Suprapubic skin (tissue), 4 donors: ENCODE results near the gene ISLR2. TPM values are rescaled to one million over a fixed set of nuclear protein-coding genes. Genes with fewer than 3 reads are reported as not detected.

Experiments used
- DNase-seq, 2 donors: peaks; one replicate each; pipeline ENCODE4 v3.0.0-alpha.2; 2019; ENCODE audit warnings: low spot score in 2 of 2
- H3K27ac ChIP-seq: fragments of 200-600 bp; sonication (generic); one replicate; pipeline ENCODE4 v1.5.1; 2019
- H3K27me3 ChIP-seq: fragments of 200-600 bp; sonication (generic); one replicate; pipeline ENCODE4 v1.5.1; 2019
- H3K36me3 ChIP-seq: fragments of 200-600 bp; sonication (generic); one replicate; pipeline ENCODE4 v1.5.1; 2019
- H3K4me1 ChIP-seq: fragments of 200-600 bp; sonication (generic); one replicate; pipeline ENCODE4 v1.5.1; 2019
- H3K4me3 ChIP-seq: fragments of 200-600 bp; sonication (generic); one replicate; pipeline ENCODE4 v1.5.1; 2019; ENCODE audit warnings: mild to moderate bottlenecking
- H3K9me3 ChIP-seq: fragments of 200-600 bp; sonication (generic); one replicate; pipeline ENCODE4 v1.5.1; 2019
- EP300 ChIP-seq: sonication (generic); formaldehyde crosslinking; IDR thresholded peaks from one replicate; pipeline ENCODE4 v1.6.1; 2017; ENCODE audit warnings: antibody characterized with exemption
- POLR2A ChIP-seq, 2 donors: fragments of 450-650 bp; IDR thresholded peaks; one replicate each; pipeline ENCODE4 v1.6.1; 2017; ENCODE audit warnings: antibody characterized with exemption in 2 of 2, mild to moderate bottlenecking in 2 of 2, moderate library complexity in 2 of 2
- POLR2AphosphoS5 ChIP-seq, 3 donors: sonication (generic); formaldehyde crosslinking; IDR thresholded peaks; one replicate each; pipeline ENCODE4 v1.6.1; 2017; ENCODE audit warnings: antibody characterized with exemption in 3 of 3
- WGBS: methylation state at CpG from one replicate; pipeline ENCODE4 v1.1.5; 2018; 5-methylcytosine and 5-hydroxymethylcytosine counted together
- total RNA-seq, 4 donors: library from RNA; depleted of rRNA; stranded (reverse); fragments of >200 nt; gene quantifications; one replicate each; pipeline ENCODE4 v1.1.0, GENCODE V29; 2016
- TF ChIP-seq, protein P1 (sequence below), 2 donors: fragments of 200-600 bp in 1 of 2; fragments of 450-650 bp in 1 of 2; sonication (generic) in 1 of 2; IDR thresholded peaks; one replicate each; pipeline ENCODE4 v1.5.1; 2016 to 2019; ENCODE audit warnings: antibody characterized with exemption in 2 of 2, mild to moderate bottlenecking in 1 of 2, moderate library complexity in 1 of 2

ISLR2 gene
- total RNA-seq, 4 donors from 2014 or later = 0.57 to 1.9 (median 1.1) TPM; not detected in 1

GRCh38 chr15:74172701-74173379 lies 42.5 kb downstream of the ISLR2 start:
- no peaks in the 10 kb centered on the region for H3K9me3 ChIP-seq
- H3K27me3 ChIP-seq = peaks cover 2% of the 10 kb centered on the region
- peak overlapping the region; percentile 26 for H3K27ac ChIP-seq
- peaks cover 46% of the 10 kb centered on the region for H3K4me1 ChIP-seq
- DNase-seq = peak in 1 of 2 donors; percentile 83
- TF ChIP-seq POLR2AphosphoS5 (IDR thresholded peaks at IDR 0.05) (no peak), EP300 (no peak), POLR2A (IDR thresholded peaks at IDR 0.05) (no peak)
- TF ChIP-seq, protein P1, sequence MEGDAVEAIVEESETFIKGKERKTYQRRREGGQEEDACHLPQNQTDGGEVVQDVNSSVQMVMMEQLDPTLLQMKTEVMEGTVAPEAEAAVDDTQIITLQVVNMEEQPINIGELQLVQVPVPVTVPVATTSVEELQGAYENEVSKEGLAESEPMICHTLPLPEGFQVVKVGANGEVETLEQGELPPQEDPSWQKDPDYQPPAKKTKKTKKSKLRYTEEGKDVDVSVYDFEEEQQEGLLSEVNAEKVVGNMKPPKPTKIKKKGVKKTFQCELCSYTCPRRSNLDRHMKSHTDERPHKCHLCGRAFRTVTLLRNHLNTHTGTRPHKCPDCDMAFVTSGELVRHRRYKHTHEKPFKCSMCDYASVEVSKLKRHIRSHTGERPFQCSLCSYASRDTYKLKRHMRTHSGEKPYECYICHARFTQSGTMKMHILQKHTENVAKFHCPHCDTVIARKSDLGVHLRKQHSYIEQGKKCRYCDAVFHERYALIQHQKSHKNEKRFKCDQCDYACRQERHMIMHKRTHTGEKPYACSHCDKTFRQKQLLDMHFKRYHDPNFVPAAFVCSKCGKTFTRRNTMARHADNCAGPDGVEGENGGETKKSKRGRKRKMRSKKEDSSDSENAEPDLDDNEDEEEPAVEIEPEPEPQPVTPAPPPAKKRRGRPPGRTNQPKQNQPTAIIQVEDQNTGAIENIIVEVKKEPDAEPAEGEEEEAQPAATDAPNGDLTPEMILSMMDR (IDR thresholded peaks at IDR 0.05) = no peak
- no peak overlapping the region for H3K4me3 ChIP-seq
- H3K36me3 ChIP-seq = no peaks in the 10 kb centered on the region
- WGBS = 57% methylated on average over 11 of the region's 13 CpGs

- no peaks in the 10 kb centered on the region for H3K9me3 ChIP-seq
These were observed 43.2 kb downstream of the ISLR2 start, which contains the start of gene ISLR for GRCh38 chr15:74173380-74174218. Gene ISLR (plus strand): TSS chr15:74173710. CDS start chr15:74174859, 1,149 bp downstream.

GRCh38 chr15:74174219-74174957 lies 44.0 kb downstream of the ISLR2 start:
- Histone ChIP-seq H3K27ac (peak overlapping the region; percentile 65), H3K4me3 (peak overlapping the region; percentile 42), H3K9me3 (no peaks in the 10 kb centered on the region), H3K4me1 (peaks cover 59% of the 10 kb centered on the region), H3K36me3 (no peaks in the 10 kb centered on the region), H3K27me3 (peaks cover 2% of the 10 kb centered on the region)
- TF ChIP-seq POLR2AphosphoS5 (IDR thresholded peaks at IDR 0.05) = no peak
- TF ChIP-seq, protein P1 (IDR thresholded peaks at IDR 0.05) = no peak
- no peak for TF ChIP-seq EP300
- no peak for TF ChIP-seq POLR2A (IDR thresholded peaks at IDR 0.05)
- WGBS = 63% methylated on average over 17 of the region's 20 CpGs
- DNase-seq = peak; percentile 65 to 77

More at GRCh38 chr15:74173380-74174218, 43.2 kb downstream of the ISLR2 start, which contains the start of gene ISLR:
- peak; percentile 67 to 80 for DNase-seq
- no peaks in the 10 kb centered on the region for H3K36me3 ChIP-seq
- H3K27me3 ChIP-seq = peaks cover 2% of the 10 kb centered on the region
- peaks cover 51% of the 10 kb centered on the region for H3K4me1 ChIP-seq
- peak within 1 kb of the TSS; percentile 65 for H3K27ac ChIP-seq
- TF ChIP-seq POLR2AphosphoS5 (IDR thresholded peaks at IDR 0.05) (no peak), POLR2A (IDR thresholded peaks at IDR 0.05) (no peak), EP300 (no peak)
- TF ChIP-seq, protein P1 (IDR thresholded peaks at IDR 0.05) = no peak
- H3K4me3 ChIP-seq = peak within 1 kb of the TSS; percentile 42
- WGBS = 31% methylated on average over 13 of the region's 20 CpGs

GRCh38 chr15:74174958-74175253 lies 44.5 kb downstream of the ISLR2 start:
- H3K4me3 ChIP-seq = peak overlapping the region; percentile 42
- H3K27me3 ChIP-seq = peaks cover 2% of the 10 kb centered on the region
- H3K9me3 ChIP-seq = no peaks in the 10 kb centered on the region
- peak; percentile 57 to 76 for DNase-seq
- TF ChIP-seq POLR2A (IDR thresholded peaks at IDR 0.05) = no peak
- TF ChIP-seq, protein P1 (IDR thresholded peaks at IDR 0.05) = no peak
- no peak for TF ChIP-seq EP300
- TF ChIP-seq POLR2AphosphoS5 (IDR thresholded peaks at IDR 0.05) = no peak
- H3K27ac ChIP-seq = no peak overlapping the region
- H3K36me3 ChIP-seq = no peaks in the 10 kb centered on the region
- WGBS = 91% methylated on average over 10 of the region's 14 CpGs
- H3K4me1 ChIP-seq = peaks cover 64% of the 10 kb centered on the region
